B cell (primary cell): ENCODE results near the gene ANKRD33. TPM values are rescaled to one million over a fixed set of nuclear protein-coding genes. Genes with fewer than 3 reads are reported as not detected.

ENCODE experiments used
- ATAC-seq: fragments of 200-7000 bp; cut with Tn5 transposase; one replicate; pipeline ENCODE4 v1.10.0; 2021; ENCODE audit warnings: low read depth, mild to moderate bottlenecking, moderate number of reproducible peaks, moderate library complexity
- CTCF ChIA-PET: fragments of 350-600 bp; sonication (Branson Sonifier 250); formaldehyde crosslinking; loops from one replicate; lab custom pipeline; 2021; ENCODE audit warnings: antibody characterized with exemption, inconsistent platforms; lab: Charles Lee
- POLR2A ChIA-PET: fragments of 350-600 bp; sonication (Branson Sonifier 250); formaldehyde crosslinking; loops from one replicate; lab custom pipeline; 2021; ENCODE audit warnings: antibody characterized with exemption; lab: Charles Lee
- DNase-seq: peaks from one replicate; pipeline ENCODE4 v3.0.0; 2013
- H2AFZ ChIP-seq: 2 replicates; pipeline ENCODE4 v1.6.1; 2012; ENCODE audit warnings: mild to moderate bottlenecking, low read depth, low read length; ENCODE audit not compliant: insufficient read depth, poor library complexity, severe bottlenecking
- H3K27ac ChIP-seq, 2 donors: 1 replicate in 1 of 2; 2 replicates in 1 of 2; pipeline ENCODE4 v1.5.1; 2012 to 2013; ENCODE audit warnings: low read length in 2 of 2, mild to moderate bottlenecking in 2 of 2, moderate library complexity in 1 of 2
- H3K27me3 ChIP-seq, 4 experiments: fragments of 200-600 bp in 1 of 4; sonication (generic) in 1 of 4; replicated peaks in 1 of 4; 1 replicate in 2 of 4; 2 replicates in 2 of 4; pipeline versions ENCODE4 v1.6.1 to v1.7.0; 2013 to 2016; ENCODE audit warnings: low read length in 3 of 4, mild to moderate bottlenecking in 2 of 4, mixed read lengths in 1 of 4, moderate library complexity in 1 of 4; ENCODE audit not compliant: insufficient read depth in 4 of 4, control insufficient read depth in 3 of 4; ENCODE audit errors: control extremely low read depth in 1 of 4
- H3K36me3 ChIP-seq, 2 experiments: replicated peaks in 1 of 2; 1 replicate in 1 of 2; 2 replicates in 1 of 2; pipeline versions ENCODE4 v1.6.1 to v1.7.1; 2013; ENCODE audit warnings: low read length in 1 of 2; ENCODE audit not compliant: insufficient read depth in 2 of 2, control insufficient read depth in 1 of 2; ENCODE audit errors: control extremely low read depth in 1 of 2, extremely low read depth in 1 of 2
- H3K4me1 ChIP-seq, 2 donors: fragments of 200-600 bp in 1 of 2; sonication (generic) in 1 of 2; 1 replicate in 1 of 2; 2 replicates in 1 of 2; pipeline versions ENCODE4 v1.5.1 to v1.6.1; 2013 to 2017; ENCODE audit warnings: low read length in 2 of 2; ENCODE audit not compliant: control insufficient read depth in 2 of 2, insufficient read depth in 2 of 2
- H3K4me2 ChIP-seq: replicated peaks from 2 replicates; pipeline ENCODE3; 2012; ENCODE audit warnings: mild to moderate bottlenecking, low read depth, low read length; ENCODE audit not compliant: poor library complexity, severe bottlenecking
- H3K4me3 ChIP-seq, 5 experiments: fragments of 200-600 bp in 1 of 5; sonication (generic) in 1 of 5; 1 replicate in 3 of 5; 2 replicates in 2 of 5; pipeline versions ENCODE4 v1.5.1 to v1.7.0; 2011 to 2016; ENCODE audit warnings: low read length in 4 of 5, mild to moderate bottlenecking in 4 of 5, low read depth in 2 of 5, control low read depth in 1 of 5, moderate library complexity in 1 of 5; ENCODE audit not compliant: insufficient read depth in 1 of 5; ENCODE audit errors: control extremely low read depth in 1 of 5, extremely low read depth in 1 of 5
- H3K79me2 ChIP-seq: fragments of 200-600 bp; sonication (generic); one replicate; pipeline ENCODE4 v1.6.0; 2016; ENCODE audit warnings: low read length; ENCODE audit not compliant: control insufficient read depth, insufficient read depth
- H3K9ac ChIP-seq: fragments of 200-600 bp; sonication (generic); 2 replicates; pipeline ENCODE4 v1.6.1; 2017; ENCODE audit warnings: mild to moderate bottlenecking, low read length, moderate library complexity
- H3K9me3 ChIP-seq, 3 donors: one replicate each; pipeline versions ENCODE4 v1.6.1 to v1.7.1; 2013; ENCODE audit warnings: low read length in 2 of 3; ENCODE audit not compliant: control insufficient read depth in 2 of 3, insufficient read depth in 1 of 3; ENCODE audit errors: control extremely low read depth in 1 of 3
- H4K20me1 ChIP-seq: 2 replicates; pipeline ENCODE4 v1.6.0; 2012; ENCODE audit warnings: mild to moderate bottlenecking, low read length; ENCODE audit not compliant: insufficient read depth, control insufficient read depth, poor library complexity, severe bottlenecking
- H3K27ac Mint-ChIP-seq: one replicate; pipeline ENCODE4 v1.8.0; 2021; ENCODE audit warnings: mixed read lengths
- H3K27me3 Mint-ChIP-seq: one replicate; pipeline ENCODE4 v1.8.0; 2021; ENCODE audit warnings: mixed read lengths
- H3K4me1 Mint-ChIP-seq: one replicate; pipeline ENCODE4 v1.8.0; 2021; ENCODE audit warnings: mixed read lengths
- H3K4me3 Mint-ChIP-seq: one replicate; pipeline ENCODE4 v1.8.0; 2021; ENCODE audit warnings: mixed read lengths
- H3K9me3 Mint-ChIP-seq: one replicate; pipeline ENCODE4 v1.8.0; 2022; ENCODE audit warnings: mixed read lengths; ENCODE audit not compliant: insufficient read depth
- EZH2 ChIP-seq: IDR thresholded peaks from 2 replicates; pipeline ENCODE4 v1.6.1; 2012; ENCODE audit warnings: borderline replicate concordance, low read depth, mild to moderate bottlenecking, moderate library complexity, low read length; ENCODE audit not compliant: insufficient read depth, poor library complexity, severe bottlenecking
- WGBS: methylation state at CpG from one replicate; pipeline ENCODE4 v1.1.5; 2013; ENCODE audit warnings: missing lambda C conversion rate; ENCODE audit not compliant: insufficient coverage; 5-methylcytosine and 5-hydroxymethylcytosine counted together
- intact Hi-C: fragments of 100-400 bp; cut with micrococcal nuclease; formaldehyde crosslinking; loops from one replicate; pipeline ENCODE4 v1.10.0; 2022
- polyA plus RNA-seq: library from polyadenylated mRNA; depleted of rRNA; stranded (reverse); fragments of >200 nt; gene quantifications from 2 replicates; pipeline ENCODE4 v1.2.3, GENCODE V29; 2012
- total RNA-seq, 2 donors: library from RNA; stranded (reverse); fragments of 120-200 nt in 1 of 2; gene quantifications; 1 replicate in 1 of 2; 2 replicates in 1 of 2; pipeline versions ENCODE4 v1.2.3 to v1.2.4, GENCODE V29; 2013 to 2022
- TF ChIP-seq, protein P1 (sequence below): fragments of 200-600 bp; IDR thresholded peaks from one replicate; pipeline ENCODE4 v1.8.0; 2022; ENCODE audit warnings: antibody characterized with exemption, mild to moderate bottlenecking

Gene ANKRD33
- total and polyA plus RNA-seq, 2 donors (not counting 1 experiment from before 2014, with no cell fraction given): not detected

GRCh38 chr12:51925346-51926063 is 37.6 kb downstream of the ANKRD33 start:
- Mint-ChIP-seq H3K4me3 (no peak overlapping the region), H3K27me3 (peaks cover 3% of the 10 kb centered on the region), H3K4me1 (peaks cover 33% of the 10 kb centered on the region), H3K27ac (no peak overlapping the region), H3K9me3 (no peaks in the 10 kb centered on the region)
- Histone ChIP-seq H3K27me3 (peaks cover 0 to 4% (median 2%) of the 10 kb centered on the region in 4 experiments), H3K27ac (no peak overlapping the region), H3K79me2 (no peaks in the 10 kb centered on the region), H4K20me1 (no peaks in the 10 kb centered on the region), H3K4me1 (peaks cover 23 to 31% of the 10 kb centered on the region in 2 donors), H3K4me2 (no peak overlapping the region), H3K4me3 (no peak overlapping the region), H3K36me3 (no peaks in the 10 kb centered on the region), H3K9ac (no peak overlapping the region), H2AFZ (no peak overlapping the region), H3K9me3 (peaks cover 0 to 4% (median 0%) of the 10 kb centered on the region in 3 donors)
- intact Hi-C loops: loop anchor here (1.0 kb wide), 1 partner anchor 55 kb away; no protein-coding TSS in a partner anchor
- no CpG with 5 or more reads among the region's 3 CpGs for WGBS
- ChIA-PET CTCF (interaction anchor here (1.2 kb wide), 1 partner anchor 46 kb away, joined by 3 read pairs; no protein-coding TSS in a partner anchor), POLR2A (interaction anchor here (0.6 kb wide), 1 partner anchor 74 kb away, joined by 8 read pairs; no protein-coding TSS in a partner anchor)
- DNase-seq: no peak
- TF ChIP-seq EZH2: no peak
- TF ChIP-seq, protein P1, sequence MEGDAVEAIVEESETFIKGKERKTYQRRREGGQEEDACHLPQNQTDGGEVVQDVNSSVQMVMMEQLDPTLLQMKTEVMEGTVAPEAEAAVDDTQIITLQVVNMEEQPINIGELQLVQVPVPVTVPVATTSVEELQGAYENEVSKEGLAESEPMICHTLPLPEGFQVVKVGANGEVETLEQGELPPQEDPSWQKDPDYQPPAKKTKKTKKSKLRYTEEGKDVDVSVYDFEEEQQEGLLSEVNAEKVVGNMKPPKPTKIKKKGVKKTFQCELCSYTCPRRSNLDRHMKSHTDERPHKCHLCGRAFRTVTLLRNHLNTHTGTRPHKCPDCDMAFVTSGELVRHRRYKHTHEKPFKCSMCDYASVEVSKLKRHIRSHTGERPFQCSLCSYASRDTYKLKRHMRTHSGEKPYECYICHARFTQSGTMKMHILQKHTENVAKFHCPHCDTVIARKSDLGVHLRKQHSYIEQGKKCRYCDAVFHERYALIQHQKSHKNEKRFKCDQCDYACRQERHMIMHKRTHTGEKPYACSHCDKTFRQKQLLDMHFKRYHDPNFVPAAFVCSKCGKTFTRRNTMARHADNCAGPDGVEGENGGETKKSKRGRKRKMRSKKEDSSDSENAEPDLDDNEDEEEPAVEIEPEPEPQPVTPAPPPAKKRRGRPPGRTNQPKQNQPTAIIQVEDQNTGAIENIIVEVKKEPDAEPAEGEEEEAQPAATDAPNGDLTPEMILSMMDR: no peak
- ATAC-seq: no peak

GRCh38 chr12:51926064-51926632 is 38.2 kb downstream of the ANKRD33 start:
- Histone ChIP-seq H3K4me2 (no peak overlapping the region), H3K36me3 (no peaks in the 10 kb centered on the region), H3K9me3 (peaks cover 0 to 4% (median 0%) of the 10 kb centered on the region in 3 donors), H3K4me1 (peaks cover 23 to 31% of the 10 kb centered on the region in 2 donors), H3K27me3 (peaks cover 0 to 4% (median 2%) of the 10 kb centered on the region in 4 experiments), H4K20me1 (no peaks in the 10 kb centered on the region), H3K27ac (no peak overlapping the region), H2AFZ (no peak overlapping the region), H3K79me2 (no peaks in the 10 kb centered on the region), H3K9ac (no peak overlapping the region), H3K4me3 (no peak overlapping the region)
- intact Hi-C loops: loop anchor here (1.0 kb wide), 1 partner anchor 54 kb away; no protein-coding TSS in a partner anchor
- CTCF ChIA-PET: interaction anchor here (1.2 kb wide), 1 partner anchor 46 kb away, joined by 3 read pairs; no protein-coding TSS in a partner anchor
- DNase-seq: no peak
- ATAC-seq: no peak
- Mint-ChIP-seq H3K9me3 (no peaks in the 10 kb centered on the region), H3K4me3 (no peak overlapping the region), H3K4me1 (peaks cover 33% of the 10 kb centered on the region), H3K27ac (no peak overlapping the region), H3K27me3 (peaks cover 3% of the 10 kb centered on the region)
- WGBS: 100% methylated on average over 1 of the region's 8 CpGs
- POLR2A ChIA-PET: interaction anchor here (0.6 kb wide), 1 partner anchor 75 kb away, joined by 8 read pairs; no protein-coding TSS in a partner anchor
- TF ChIP-seq EZH2: no peak
- TF ChIP-seq, protein P1: no peak
